Measurements from ENCODE around the gene SLC12A7. TPM values are rescaled to one million over a fixed set of nuclear protein-coding genes. Genes with fewer than 3 reads are reported as not detected.

SLC12A7 gene
- total RNA-seq, 1 donor from 2014 or later, result 101 TPM

DNA sequence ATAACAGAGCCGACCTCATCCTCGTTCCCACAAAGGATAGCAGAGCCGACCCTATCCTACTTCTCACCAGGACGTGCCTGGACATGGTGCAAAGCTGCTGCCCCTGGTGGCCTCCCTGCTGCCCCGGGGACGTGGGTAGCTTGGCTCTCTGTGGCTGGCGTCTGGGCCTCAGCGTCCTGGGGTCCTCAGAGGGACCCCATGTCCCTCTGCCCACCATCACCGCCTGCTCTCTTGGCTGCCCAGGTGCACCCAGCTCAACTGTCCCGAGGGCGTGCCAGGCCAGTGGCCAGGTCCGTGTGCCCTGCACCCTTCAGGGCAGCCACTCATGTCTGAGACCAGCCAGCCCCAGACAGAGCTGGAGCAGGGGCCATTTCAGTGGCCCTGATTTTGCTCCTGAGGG, 94.8 kb downstream of the SLC12A7 start:
- no peak for DNase-seq (ENCODE audit: low spot score in 2 of 2)
- Histone ChIP-seq H3K4me3 (no peak overlapping the region), H3K9me3 (no peaks in the 10 kb centered on the region), H3K27ac (no peak overlapping the region), H3K4me1 (no peaks in the 10 kb centered on the region), H3K36me3 (no peaks in the 10 kb centered on the region), H3K27me3 (no peaks in the 10 kb centered on the region)
- TF ChIP-seq, protein P1, sequence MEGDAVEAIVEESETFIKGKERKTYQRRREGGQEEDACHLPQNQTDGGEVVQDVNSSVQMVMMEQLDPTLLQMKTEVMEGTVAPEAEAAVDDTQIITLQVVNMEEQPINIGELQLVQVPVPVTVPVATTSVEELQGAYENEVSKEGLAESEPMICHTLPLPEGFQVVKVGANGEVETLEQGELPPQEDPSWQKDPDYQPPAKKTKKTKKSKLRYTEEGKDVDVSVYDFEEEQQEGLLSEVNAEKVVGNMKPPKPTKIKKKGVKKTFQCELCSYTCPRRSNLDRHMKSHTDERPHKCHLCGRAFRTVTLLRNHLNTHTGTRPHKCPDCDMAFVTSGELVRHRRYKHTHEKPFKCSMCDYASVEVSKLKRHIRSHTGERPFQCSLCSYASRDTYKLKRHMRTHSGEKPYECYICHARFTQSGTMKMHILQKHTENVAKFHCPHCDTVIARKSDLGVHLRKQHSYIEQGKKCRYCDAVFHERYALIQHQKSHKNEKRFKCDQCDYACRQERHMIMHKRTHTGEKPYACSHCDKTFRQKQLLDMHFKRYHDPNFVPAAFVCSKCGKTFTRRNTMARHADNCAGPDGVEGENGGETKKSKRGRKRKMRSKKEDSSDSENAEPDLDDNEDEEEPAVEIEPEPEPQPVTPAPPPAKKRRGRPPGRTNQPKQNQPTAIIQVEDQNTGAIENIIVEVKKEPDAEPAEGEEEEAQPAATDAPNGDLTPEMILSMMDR (IDR thresholded peaks at IDR 0.05), result no peak
- intact Hi-C loops (cut with DNase I), result no loop called here

DNA sequence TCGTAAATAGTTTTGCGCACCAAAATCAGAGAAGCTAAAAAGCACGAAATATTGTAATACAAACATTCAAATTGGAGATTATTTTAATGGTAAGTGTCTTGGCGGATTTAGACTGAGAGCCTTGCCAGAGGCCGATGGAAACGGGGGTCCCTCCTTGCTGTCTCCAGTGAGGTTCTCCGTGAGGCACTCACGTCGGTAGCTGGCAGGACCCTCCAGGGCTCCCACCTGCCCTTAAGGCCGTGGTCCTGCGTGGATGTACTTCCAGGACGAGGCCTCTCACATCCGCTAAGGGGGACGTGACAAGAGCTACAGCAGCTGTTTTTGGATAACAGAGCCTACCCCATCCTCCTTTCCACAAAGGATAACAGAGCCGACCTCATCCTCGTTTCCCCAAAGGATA, 95.4 kb downstream of the SLC12A7 start:
- TF ChIP-seq, protein P1 (IDR thresholded peaks at IDR 0.05), result no peak
- Histone ChIP-seq H3K27me3 (no peaks in the 10 kb centered on the region), H3K27ac (no peak overlapping the region), H3K36me3 (no peaks in the 10 kb centered on the region), H3K4me1 (no peaks in the 10 kb centered on the region), H3K9me3 (no peaks in the 10 kb centered on the region), H3K4me3 (no peak overlapping the region)
- DNase-seq (ENCODE audit: low spot score in 2 of 2), result no peak
- intact Hi-C loops (cut with DNase I), result no loop called here

DNA sequence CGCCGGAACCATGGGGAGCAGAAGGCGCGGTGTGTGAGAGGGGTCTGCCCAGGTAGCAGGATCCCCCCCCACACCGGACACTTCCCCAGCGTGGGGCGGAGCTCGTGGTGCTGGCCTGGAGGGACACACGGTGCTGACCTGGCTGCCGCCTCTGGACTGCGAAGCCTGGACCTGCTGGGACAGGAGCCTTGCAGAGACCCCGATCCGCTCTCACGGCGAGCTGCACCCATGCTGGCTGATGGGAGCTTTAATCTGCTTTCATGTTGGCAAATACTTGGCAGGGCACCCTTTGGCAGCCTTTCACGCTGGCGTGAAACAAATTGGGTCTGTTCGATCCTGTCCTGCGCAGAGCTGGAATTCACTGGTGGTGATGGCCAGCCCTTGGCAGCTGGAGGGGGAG, 95.8 kb downstream of the SLC12A7 start:
- TF ChIP-seq, protein P1 (IDR thresholded peaks at IDR 0.05), result no peak
- H3K9me3 ChIP-seq, result no peaks in the 10 kb centered on the region
- DNase-seq (ENCODE audit: low spot score in 2 of 2), result no peak
- no peak overlapping the region for H3K27ac ChIP-seq
- intact Hi-C loops (cut with DNase I), result no loop called here
- no peaks in the 10 kb centered on the region for H3K36me3 ChIP-seq
- no peak overlapping the region for H3K4me3 ChIP-seq
- H3K4me1 ChIP-seq, result no peaks in the 10 kb centered on the region
- no peaks in the 10 kb centered on the region for H3K27me3 ChIP-seq

DNA sequence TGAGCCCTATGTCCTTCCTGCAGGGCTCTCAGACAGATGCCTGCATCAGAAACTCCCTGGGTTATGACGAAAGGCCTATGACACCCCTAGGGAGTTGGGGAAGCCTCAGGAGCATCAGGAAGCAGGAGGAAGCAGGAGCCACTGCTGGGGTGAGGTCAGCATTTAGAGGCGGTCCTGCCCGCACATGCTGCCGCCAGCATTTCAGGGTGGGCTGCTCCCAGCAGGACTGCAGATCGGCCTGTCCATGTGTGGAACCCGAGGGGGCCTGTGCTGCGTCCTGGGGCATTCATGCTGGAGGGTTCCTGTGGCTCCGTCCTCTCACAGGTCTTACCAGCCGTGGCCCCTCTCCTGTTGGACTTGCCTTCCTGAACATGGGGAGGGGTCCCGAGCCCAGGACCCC, 96.4 kb downstream of the SLC12A7 start:
- peaks cover under 1% of the 10 kb centered on the region for H3K27me3 ChIP-seq
- intact Hi-C loops (cut with DNase I), result no loop called here
- no peaks in the 10 kb centered on the region for H3K4me1 ChIP-seq
- no peaks in the 10 kb centered on the region for H3K9me3 ChIP-seq
- TF ChIP-seq, protein P1 (IDR thresholded peaks at IDR 0.05), result no peak
- DNase-seq (ENCODE audit: low spot score in 2 of 2), result no peak
- no peaks in the 10 kb centered on the region for H3K36me3 ChIP-seq
- no peak overlapping the region for H3K4me3 ChIP-seq
- H3K27ac ChIP-seq, result no peak overlapping the region

DNA sequence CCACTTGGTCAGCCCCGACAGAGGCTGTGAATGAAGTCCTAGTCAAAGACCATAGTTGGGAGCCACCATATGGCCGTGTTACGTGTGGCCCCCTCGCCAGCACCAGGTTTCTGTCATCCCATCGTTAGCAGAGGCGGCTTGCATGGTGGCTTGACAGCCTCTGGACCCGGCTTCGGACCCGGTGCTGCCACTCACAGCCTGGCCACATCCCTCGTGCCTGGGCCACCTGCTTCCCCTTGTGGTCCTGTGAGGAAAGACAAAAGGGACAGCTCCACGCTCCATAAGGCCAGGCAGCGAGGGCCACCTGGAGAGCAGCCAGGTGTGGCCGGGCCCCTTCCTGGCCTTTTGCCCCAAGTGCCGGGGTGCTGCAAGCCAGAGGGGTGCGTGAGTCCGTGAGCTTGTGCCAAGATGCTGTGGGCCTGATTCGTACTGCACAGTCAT, 97.1 kb downstream of the SLC12A7 start:
- intact Hi-C loops (cut with DNase I), result no loop called here
- Histone ChIP-seq H3K27ac (no peak overlapping the region), H3K36me3 (no peaks in the 10 kb centered on the region), H3K9me3 (no peaks in the 10 kb centered on the region), H3K4me3 (no peak overlapping the region), H3K4me1 (no peaks in the 10 kb centered on the region), H3K27me3 (peaks cover 8% of the 10 kb centered on the region)
- TF ChIP-seq, protein P1 (IDR thresholded peaks at IDR 0.05), result no peak
- no peak for DNase-seq (ENCODE audit: low spot score in 2 of 2)

DNA sequence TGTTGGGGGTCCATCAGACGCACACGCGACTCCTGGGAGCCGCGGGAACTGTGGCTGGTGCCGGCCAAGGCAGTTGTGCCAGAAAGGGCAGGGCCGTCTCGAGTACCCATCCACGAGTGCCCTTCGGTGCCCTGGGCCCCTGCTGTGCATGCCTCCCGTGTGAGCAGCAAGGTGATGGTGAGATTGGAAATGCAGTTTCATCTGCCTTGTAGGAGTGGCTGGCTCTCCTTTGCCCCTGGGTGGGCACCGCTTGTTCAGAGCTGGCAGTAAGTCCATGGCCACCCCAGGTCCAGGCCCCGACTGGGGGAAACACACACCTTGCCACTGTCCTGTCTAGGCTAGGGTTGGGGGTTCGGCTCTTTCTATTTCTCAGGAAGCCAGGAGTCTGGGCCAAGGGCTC, 97.5 kb downstream of the SLC12A7 start:
- no peak for DNase-seq (ENCODE audit: low spot score in 2 of 2)
- intact Hi-C loops (cut with DNase I), result no loop called here
- TF ChIP-seq, protein P1 (IDR thresholded peaks at IDR 0.05), result no peak
- Histone ChIP-seq H3K36me3 (no peaks in the 10 kb centered on the region), H3K4me3 (no peak overlapping the region), H3K27me3 (peaks cover 12% of the 10 kb centered on the region), H3K27ac (no peak overlapping the region), H3K4me1 (peaks cover 0 to 2% of the 10 kb centered on the region in 2 donors), H3K9me3 (no peaks in the 10 kb centered on the region)

Data from ascending aorta (tissue), 2 donors.